HG03571 (cell line): Measurements from ENCODE around the gene EEIG1.
A peak's percentile ranks its signal among the peaks of the same experiment; 100 is the strongest.

Source experiments
- ATAC-seq: cut with Tn5 transposase; IDR thresholded peaks from one replicate; pipeline ENCODE4 v1.9.1; 2021; ENCODE audit not compliant: unreplicated experiment

EEIG1 gene

DNA sequence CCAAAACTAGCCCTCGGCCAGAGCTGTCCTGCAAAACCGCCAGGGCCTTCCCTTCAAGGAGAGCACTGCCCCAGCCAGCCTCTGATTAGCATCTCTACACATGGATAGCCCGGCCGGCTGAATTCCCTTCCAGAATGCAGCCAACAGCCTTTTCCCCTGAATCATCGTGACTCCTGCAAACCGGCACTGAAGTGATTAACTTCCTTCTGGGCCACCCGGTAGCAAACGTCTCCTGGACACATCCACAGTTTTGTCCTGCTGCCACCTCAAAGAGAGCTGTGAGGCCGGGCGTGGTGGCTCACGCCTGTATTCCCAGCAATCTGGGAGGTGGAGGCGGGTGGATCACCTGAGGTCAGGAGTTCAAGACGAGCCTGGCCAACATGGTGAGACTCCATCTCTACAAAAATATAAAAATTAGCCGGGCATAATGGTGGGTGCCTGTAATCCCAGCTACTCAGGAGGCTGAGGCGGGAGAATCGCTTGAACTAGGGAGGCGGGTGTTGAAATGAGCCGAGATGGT is 21.1 kb upstream of the EEIG1 start:
- ATAC-seq: no peak

DNA sequence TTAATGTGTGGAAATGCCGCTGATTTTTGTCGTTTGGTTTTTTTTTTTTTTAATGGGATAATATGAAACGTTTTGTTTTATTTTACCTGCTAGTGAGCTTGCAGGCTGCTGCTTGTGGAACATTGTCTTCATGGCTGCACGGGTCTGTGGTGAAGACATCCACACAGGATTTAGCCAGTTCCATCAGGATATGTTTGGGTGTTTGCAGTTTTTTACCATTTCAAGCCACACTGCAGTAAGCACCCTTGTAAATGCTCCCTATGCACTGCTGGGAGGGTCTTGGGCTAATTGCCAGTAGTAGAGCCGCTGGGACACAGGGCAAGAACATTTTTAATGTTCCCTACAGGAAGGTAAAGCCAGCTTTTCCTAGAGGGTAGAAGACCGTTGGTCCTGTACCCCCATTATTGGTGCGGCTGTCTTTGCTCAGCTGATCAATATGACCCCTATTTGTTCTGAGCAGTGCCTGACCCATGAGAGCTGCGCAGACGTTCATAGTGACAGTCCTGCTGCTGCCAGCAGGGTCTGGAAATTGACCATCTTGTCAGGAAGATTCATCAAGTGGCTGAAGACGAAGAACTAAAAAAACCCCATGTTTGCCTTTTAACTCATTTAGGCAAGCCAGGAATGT is 20.5 kb upstream of the EEIG1 start:
- ATAC-seq: no peak

DNA sequence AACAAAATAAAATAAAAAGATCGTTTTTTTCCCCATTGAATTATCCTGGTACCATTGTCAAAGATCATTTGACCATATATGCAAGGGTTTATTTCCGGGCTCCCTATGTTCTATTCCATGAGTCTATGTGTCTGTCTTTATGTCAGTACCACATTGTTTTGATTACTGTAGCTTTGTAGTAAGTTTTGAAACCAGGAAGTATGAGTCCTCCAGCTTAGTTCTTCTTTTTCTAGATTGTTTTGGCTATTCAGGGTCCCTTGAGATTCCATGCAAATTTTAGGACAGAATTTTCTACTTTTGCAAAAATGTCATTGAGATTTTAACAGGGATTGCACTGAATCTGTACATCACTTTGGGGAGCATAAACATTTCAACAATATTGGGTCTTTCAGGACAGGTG is 18.7 kb upstream of the EEIG1 start:
- no peak for ATAC-seq

DNA sequence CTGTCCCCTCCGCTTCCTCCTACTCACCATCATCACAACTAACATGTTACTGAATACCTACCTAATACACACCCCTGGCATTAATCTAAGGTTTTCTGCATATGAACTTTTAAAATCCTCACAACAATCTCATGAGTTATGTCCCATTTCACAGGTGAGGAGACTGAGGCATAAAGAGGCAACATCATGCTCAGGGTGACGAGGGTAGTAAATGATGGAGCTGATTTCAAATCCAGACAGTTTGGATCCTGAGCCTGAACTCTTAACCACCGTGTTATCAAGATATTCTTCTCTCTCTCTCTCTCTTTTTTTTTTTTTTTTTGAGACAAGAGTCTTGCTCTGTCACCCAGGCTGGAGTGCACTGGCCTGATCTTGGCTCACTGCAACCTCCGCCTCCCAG is 12.9 kb upstream of the EEIG1 start:
- ATAC-seq: no peak

DNA sequence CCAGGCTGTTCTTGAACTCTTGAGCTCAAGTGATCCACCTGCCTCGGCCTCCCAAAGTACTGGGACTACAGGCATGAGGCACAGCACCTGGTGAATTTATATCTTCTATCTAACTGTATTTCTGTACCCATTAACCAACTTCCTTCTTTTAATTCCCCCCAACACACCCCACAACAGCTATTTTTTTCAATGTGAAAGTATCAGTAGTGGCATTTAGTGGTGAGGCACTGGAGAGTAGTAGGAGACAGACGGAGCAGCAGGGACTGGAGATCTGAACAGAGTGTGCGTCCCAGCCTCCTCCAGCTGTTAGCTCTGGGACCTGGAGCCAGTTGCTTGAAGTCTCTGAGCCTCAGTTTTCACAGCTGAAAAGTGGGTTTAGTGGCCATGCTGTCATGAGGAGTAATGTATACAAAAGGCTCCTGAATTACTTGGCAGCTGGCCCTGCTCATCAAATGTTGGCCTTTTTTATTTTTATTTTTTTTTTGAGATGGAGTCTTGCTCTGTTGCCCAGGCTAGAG is 11.0 kb upstream of the EEIG1 start:
- no peak for ATAC-seq

DNA sequence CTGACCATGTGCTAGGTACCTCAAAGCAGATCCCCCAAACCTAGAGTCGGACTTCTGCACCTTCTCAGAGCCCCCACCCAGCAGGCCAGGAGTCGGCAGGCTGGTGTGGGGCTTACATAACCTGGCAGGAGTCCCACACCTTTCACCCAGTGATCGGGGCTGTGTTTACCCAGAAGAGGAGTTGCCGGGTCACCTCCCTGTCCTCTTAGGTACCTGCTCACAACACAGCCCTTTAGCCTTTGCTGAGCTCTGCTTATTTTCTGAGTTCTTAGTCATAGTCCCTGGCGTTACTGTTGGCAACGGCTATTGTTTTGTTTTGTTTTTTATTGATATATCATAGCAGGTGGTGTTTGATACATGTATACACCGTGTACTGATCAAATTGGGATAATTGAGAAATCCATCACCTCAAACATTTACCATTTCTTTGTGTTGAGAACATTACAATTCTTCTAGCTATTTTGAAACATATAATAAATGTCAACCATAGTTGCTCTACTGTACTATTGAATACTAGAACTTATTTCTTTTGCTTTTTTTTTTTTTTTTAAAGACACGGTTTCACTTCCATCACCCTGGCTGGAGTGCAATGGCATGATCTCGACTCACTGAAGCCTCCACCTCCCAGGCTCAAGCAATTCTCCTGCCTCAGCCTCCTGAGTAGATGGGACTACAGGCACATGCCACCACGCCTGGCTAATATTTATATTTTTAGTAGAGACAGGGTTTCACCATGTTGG is 10.4 kb upstream of the EEIG1 start:
- no peak for ATAC-seq

DNA sequence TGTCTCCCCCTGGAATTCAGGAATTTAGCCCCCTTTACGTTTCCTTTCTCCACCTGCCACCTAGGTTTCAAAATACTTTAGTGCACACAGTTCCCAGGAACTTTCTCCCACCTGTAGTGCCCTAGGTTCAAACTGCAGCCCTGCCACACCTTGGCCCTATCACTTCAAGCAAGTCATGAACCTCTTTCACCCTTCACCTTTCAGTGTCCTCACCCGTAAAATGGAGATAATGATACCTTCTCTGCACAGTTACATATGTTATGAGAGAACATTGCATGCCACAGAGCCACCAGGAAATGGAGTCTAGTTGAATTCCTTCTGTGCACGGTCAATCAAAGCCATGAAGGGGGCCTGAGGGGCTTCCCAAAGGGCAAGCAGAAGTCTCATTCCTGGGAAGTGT is 9.8 kb upstream of the EEIG1 start:
- no peak for ATAC-seq

DNA sequence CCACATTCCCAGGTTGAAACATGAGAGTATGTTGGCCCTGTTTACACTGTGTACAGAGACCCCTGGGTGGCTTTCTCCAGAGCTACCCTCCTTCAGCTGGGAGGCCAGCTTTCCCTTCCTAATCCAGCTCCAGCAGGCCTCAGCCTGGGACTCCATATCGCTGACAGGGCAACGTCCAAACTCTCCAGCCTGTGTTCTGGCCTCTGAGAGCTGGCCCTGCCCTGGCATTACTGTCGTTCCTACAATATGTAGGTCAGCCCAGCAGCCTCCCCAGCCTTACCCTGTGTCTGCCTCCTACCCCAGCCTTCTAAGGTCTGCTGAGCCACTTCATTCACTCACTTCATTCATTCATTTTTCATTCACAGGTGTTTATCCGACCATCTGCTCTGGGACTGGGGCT is 8.3 kb upstream of the EEIG1 start:
- no peak for ATAC-seq

DNA sequence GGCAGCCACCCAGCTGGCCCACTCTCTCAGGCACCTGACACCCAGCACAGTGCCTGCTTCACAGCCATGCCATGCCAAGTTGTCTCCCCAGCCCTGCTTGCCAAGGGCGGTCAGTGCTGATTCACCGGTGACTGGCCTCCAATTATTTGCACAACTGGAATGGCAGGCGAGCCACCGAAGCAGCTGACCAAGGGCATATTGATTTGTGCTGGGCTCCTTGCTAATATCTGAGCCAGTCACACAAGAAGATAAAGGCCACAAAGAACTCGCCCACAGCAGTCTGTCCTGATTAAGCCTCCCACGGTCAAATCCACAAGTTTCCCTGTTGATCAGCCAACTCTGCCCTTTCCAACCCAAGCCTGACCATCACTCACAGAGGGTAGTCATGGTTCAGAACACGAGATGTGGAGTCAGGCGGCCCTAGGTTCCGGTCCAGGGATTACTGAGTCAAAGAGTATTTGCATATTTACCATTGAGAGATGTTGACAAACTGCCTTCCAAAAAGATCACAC is 6.4 kb upstream of the EEIG1 start:
- no peak for ATAC-seq

DNA sequence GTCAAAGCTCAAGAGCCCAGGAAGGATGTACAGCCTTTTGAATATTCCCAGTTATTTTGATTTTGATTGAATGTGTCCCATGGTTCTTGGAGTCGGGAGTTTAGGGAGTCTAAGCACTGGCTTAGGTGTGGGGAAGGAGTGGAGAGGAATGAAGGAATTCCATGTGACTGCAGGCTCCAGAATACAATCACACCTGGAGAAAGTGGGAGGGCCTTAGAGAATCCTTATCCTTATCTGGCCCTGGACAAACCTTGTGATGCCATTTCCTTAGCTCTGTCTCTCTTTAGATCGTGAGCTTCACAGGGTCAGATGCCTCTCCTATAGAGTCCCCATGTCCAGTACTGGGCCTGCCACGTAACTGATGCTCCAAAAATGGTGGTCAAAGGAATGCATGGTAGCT is 4.2 kb upstream of the EEIG1 start:
- ATAC-seq: no peak

DNA sequence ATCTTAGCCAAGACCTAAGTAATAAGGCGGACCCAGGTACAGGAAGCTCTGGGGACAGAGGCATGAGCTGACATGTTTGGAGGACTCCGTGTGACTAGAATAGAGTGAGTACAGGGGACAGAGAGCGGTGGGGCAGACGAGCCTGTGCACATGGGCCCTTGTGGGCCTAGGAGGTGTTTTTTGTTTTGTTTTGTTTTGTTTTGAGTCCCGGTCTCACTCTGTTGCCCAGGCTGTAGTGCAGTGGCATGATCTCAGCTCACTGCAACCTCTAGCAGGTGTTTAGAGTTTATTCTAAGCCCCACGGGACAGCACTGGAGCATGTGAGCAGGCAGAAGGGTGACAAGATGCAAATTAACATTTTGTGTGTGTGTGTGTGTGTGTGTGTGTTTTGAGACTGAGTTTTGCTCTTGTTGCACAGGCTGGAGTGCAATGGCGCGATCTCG is 3.1 kb upstream of the EEIG1 start:
- peak; percentile 30 for ATAC-seq

DNA sequence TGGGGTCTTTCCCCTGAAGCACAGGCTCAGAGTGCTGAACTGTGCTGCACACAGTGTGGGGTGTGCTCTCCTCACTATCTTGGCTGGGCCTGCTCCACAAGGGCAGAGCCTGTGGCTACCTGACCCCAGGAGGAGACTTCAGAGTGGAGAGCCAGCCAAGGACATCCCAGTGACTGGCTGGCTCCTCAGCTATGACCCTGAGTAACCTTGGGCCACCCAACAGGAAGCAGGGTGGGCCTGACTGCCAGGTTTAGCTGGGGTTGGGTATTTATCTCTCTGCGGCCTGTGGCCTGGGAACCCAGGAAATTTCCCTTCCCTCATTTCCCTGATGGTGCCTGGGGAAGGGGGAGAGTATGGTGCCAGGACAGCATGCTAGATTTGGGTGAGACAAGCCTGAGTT is 2.1 kb upstream of the EEIG1 start:
- ATAC-seq: no peak

DNA sequence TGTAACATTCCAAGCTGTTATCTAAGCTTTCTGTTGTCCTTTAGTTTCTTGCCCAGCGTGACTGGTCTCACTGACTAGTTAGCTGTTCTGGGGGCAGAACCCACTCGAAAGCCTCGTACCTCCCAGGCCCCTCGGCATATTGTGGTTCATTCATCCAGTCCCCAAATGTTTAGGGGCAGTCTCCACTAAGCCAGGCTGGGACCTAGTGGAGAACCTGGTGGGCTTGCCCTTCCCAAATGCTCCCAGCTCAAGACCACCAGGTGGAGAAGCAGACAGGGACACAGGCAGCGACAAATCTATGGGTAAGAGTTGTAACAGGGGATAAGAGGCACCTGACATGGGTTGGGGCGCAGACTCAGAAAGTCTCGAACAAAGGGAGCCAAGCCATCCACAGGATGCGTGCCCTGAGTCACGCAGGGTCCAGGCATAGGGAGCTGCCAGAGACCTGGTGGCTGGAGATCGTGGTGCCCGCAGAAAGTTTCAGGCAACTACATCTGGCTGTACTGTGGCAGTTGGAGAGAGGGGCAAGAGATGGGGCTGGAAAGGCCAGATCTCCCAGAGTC is 851 bp upstream of the EEIG1 start:
- ATAC-seq: no peak

DNA sequence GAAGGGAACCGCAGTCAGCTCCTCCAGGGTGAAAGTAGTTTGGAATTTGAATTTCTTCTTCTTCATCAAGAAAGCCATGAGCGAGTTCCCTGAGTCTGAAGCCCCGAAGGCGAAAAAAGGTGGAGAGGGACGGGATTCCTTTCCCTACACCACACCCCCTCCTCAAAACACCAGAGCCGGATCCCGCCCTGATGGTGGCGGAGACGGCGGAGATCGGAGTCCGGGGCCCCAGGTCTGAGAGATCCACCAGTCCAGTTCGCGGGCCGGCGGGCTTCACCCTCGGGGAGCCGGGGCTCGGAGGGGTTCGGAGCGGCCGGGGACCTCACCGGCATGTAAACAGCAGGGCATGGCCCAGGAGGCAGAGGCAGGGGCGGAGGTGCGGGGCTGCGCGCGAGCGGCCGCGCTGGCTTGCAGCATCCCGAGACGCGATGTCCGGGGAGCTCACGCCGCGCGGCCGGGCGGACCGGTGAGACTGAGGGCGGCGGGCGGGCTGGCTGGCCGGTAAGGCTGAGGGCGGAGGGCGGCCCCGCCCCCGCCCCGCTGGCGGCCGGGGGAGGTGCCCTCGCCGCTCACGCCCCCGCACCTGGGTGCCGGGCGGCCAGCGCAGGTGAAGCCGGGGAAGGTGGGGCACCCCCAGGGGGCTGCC is 606 bp downstream of the EEIG1 start:
- ATAC-seq: peak; percentile 24

DNA sequence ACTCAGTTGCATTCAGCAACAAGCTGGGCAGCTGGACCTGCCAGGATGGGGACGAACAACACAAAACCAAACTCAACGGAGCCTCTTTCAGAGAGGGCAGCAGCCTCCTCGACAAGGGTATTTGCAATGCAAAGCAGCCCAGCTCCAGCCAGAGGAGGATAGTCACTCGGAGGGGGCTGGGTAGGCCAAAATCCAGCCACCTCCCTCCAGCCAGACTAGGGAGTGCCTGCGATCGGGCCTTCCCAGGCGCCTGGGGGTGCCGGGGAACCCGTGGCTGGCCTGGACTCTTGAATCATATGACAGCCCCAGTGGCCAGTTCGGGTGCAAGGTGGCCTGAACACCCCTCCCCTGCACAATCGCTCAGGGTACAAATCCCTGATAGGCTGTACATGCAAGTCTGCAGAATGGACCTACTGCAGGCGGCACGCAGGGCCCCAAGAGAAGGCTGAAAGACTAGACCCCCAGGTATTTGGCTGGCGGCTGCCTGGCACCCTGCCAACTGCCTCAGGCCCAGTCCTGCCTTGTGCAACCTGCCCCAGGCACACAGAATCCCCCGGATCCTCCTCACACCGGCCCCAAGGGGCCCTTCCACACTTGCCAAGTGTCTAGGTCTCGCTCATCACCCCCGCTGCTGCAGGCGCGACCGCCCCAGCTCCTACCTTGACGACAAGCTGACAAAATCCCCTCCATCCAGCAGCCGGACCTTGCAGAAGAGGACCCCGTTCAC is 1.3 kb downstream of the EEIG1 start:
- no peak for ATAC-seq

DNA sequence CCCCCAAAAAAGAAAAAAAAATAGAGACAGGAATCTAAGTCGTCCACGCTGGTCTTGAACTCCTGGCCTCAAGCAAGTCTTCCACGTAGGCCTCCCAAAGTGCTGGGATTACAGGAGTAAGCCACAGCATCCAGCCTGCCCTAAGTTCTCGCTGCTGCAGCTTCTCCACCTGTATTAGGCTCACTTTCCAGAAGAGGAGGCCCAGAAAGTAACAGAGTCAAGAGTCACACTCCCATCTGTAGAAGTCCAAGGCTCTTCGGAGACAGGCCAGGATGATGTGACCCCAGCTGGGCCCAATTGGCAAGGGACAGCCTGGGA is 1.8 kb downstream of the EEIG1 start:
- no peak for ATAC-seq

DNA sequence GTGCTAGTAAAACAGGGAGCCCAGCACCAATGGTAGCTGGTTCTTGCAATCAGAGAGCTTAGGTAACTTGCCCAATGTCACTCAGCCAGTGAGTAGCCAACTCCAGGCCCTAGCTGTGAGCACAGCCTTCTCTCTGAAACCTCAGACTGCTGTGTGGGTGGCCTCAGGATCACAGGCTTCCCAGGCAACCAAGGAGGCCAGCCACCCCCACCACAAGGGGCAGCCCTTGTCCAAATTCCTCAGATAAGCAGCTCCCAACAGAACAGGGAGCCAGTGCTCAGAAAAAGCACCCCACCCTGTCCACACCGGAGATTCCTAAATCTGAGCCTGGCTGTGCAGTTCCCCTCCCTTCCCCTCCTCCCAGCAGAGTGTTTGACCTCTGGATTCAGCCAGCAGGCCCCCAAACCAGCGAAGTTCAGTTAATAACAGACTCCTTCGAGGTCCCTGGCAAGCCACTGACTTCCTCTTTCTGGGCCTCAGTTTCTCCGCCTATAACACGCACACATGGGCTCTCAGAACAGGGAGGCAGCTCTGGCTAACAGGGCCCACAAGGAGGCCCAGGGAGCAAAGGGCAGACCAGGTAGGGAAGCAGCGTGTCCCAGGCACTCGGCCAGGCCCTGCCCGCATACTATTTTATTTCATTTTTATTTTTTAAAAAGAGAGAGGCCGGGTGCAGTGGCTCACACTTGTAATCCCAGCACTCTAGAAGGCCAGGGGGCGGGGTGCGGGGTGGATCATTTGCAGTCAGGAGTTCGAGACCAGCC is 2.7 kb downstream of the EEIG1 start:
- no peak for ATAC-seq

DNA sequence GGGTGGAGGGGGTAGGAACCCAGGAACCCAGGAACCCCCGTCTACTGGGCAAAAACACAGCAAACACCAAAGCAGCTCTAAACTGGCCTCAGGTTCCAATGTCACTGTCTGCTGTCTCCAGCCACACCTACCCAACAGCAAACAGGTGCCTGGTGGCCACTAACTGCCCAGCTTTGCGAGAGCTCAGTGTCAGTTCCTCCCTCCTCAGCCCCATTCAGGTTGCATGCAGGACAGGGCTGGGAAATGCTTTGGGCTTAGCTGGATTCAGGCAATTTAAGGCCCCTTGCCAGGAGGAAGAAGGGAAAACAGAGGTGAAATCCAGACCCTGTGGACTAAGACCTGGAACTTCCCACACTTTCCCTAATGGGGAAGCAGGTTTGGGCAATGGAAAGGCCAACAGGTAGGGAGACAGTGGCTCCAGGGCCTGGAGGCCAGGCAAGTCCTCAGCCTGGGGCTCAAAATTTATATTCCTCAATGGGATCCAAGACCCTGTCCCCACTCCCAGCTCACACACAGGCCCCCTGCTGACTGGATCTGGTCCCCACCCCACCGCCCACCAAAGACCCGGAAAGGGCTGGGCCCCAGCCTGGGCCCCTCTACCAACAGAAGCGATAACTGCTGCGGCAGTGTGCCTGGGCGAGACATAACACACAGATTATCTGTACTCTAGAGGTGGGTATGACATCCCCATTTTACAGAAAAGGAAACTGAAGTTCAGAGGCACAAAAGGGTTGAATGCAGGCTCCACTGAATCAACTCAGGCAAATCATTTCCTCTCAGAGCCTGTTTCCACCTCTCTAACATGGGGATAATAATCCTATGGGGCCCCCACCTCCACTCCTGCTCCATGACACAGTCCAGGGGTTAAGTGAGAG is 3.5 kb downstream of the EEIG1 start:
- no peak for ATAC-seq

DNA sequence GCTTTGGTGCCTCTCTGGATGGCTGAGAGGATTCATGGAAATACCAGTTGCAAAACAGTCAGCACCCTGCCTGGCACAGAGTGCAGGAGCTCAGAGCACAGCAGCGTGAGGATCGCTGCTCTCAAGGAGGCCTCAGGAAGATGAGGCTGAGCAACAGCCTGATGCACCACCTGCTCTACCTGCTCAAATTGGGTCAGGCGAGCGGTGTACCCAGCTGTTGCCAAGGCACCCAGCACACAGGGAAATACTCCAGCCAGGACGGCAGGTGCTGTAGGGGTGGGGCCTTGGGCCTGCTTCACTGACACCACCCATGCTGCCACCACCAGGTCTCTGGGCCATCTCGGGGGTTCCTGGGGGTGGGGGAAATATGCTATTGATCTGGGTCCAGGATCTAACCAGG is 4.3 kb downstream of the EEIG1 start:
- ATAC-seq: no peak
